NAMALWA (cell line): ENCODE data around the gene GRIA1.

ENCODE experiments used
- DNase-seq: peaks from one replicate; pipeline ENCODE4 v3.0.0-alpha.2; 2015; ENCODE audit warnings: low spot score

GRIA1 gene

DNA sequence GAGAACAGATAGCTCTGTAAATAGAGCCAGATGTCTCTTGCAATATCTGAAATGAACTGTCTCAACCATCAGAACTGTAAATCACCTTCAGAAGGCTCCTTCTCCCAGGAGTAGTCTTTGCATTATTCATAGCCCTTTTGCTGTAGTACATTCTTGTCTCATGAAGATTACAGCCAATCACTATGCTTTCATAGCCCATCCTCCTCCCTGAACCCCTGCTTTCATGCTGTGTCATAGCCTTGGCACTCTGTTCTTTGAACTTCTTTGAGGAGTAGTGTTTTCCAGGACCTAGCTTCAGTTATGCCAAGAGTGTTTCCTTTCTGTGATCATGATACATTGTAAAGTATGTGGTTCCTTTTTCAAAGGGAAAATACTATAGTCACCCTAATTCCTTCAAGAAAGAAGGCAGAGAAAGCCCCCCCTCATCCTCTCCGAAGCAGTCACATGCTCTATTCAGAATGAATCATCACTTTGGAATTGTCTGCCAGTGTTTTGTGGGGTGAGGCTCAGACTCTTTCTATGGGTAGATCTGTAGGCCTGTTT lies 61.1 kb downstream of the GRIA1 start:
- DNase-seq = no peak

DNA sequence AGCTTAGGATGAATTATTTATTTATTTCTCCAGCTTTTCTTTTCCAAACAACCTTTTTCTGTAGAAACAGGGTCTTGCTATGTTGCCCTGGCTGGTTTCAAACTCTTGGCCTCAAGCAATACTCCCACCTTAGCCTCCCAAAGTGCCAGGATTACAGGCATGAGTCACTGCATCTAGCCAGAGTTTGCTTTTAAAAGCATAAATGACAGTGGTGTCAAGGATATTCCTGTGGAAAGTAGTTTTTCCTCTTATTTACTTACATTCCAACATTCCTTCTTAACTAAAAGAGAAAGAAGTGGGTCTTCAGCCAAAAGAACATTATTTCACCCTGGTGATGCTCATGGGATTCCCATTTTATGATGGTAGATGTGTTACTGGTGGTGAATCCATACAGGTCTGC lies 62.4 kb downstream of the GRIA1 start:
- DNase-seq = no peak

DNA sequence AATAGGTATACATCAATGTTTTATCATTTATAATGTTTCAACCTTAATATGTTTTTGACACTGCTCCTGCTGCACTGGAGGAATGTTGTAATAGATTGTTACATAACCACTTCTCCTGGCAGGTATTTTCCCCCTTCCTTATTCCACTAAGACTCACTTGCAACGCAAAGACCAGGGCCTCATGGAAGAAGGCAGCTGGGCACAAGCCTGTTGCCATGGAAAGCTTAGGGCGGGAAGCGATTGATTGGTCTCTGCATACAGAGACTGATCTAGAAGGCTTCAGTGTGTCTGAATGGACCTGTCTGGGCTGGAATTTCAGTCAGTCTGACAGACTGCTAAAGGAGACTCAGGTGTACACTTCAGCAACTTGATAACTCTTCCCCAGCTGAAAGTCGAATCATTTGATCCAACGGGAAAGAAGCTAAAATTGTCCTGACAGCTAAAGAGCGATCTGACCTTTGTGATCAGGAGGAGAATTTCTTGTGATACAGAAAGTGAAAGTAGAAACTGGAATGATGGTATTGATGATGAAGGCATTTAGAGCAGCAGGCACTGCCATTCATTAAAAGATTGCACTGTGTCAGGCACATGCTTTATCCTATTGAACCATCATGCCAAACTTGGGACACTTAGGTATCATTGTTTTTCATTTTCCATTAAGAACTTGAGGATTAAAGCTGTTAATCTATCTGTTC lies 65.1 kb downstream of the GRIA1 start:
- DNase-seq = no peak

DNA sequence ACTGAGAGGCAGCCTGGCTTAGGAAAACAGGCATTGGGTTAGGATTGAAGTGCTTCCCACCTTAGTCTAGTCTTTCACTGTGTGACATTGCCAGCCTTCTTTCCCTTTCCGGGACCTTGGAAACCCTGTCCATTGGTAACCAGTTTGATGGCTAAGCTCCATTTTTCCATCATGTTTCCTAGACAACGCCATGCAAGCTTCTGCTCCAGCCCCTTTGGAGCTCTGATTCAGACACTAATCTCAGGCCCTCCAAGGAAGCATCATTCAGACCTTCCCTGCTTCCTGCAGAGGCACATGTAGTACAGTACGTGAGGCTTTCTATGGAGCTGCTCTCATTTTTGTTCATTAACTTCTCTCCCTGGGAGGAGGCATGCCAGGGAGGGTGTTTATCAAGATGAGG lies 68.5 kb downstream of the GRIA1 start:
- DNase-seq = no peak

DNA sequence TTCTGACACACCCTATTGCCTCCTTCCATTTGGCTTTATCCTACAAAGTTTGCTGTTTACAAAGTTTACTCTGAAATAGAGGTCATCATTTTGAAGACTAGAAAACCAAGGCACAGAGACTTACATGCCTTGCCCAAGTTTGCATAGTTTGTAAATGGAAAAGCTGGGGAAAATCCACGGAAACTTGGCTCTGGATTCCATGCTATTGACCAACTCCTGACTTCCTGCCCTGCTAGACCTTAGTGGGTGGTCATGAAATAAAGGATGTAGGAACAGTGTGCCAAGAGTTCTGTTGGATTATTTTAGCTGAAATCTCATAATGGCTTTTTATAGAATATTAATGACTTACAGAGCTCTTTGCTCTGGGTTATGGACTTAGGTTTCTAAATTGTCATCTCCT lies 69.5 kb downstream of the GRIA1 start:
- DNase-seq = no peak

DNA sequence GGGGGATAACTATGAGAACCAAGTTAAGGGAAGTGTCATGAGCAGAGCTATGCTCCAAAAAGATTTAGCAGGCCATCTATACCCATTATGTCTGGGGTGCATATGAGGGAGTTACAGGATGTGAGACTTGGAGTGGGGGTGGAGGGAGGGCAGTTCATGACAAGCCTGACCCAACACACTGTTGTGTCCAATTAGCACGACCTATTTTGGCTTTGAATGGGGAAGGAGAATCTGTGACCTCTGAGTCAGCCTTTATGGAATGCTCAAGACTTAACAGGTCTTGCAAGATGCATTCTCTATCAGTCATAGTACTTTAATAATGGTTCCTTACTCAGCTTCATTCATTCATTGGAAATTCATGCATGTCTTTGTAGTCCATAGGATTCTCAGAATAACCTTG lies 71.7 kb downstream of the GRIA1 start:
- DNase-seq = no peak

DNA sequence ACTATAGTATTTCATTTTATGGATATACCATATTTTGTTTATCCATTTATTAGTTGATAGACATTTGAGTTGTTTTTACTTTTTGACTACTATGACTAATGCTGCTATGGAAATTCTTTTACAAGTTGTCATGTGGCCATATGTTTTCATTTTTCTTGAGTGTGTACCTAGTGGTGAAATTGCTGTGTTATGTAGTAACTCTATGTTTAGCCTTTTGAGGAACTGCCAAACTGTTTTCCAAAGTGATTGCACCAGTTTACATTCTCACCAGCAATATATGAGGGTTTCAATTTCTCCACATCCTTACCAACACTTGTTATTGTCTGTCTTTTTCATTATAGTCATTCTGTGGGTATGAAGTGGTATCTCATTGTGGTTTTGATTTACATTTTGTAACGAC lies 75.4 kb downstream of the GRIA1 start:
- no peak for DNase-seq

DNA sequence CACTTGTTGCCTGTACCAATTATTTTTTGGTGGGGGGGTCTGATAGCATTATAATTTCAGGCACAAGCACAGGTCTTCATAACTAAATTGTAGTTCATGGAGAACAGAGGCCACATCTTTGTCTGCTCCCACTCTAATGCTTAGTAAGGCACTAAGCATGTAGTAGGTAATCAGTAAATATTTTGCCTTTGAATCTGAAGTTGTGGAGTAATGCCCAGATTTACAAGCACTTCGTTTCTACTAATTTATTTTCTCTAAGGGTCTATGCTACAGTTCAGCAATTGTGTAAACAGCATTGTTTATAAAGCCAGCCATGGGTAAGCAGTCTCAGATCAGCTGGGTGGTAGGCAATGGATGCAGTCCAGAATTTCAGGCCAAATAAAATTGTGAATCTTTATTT lies 78.6 kb downstream of the GRIA1 start:
- no peak for DNase-seq

DNA sequence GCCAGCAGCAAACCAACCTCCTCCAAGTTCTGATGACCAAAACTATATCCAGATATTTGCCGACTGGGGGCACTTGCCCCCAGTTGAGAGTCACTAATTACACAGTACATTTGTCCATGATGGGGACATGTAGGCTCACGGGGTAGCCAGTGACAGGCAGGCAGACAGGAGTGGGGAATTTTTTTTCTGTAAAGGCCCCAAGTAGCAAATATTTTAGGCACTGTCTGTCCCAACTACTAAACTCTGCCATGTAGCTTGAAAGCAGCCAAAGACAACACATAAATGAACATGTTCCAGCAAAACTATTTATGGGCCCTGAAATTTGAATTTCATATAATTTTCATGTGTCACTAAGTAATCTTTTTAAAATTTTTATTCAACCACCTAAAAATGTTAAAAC lies 80.7 kb downstream of the GRIA1 start:
- no peak for DNase-seq

DNA sequence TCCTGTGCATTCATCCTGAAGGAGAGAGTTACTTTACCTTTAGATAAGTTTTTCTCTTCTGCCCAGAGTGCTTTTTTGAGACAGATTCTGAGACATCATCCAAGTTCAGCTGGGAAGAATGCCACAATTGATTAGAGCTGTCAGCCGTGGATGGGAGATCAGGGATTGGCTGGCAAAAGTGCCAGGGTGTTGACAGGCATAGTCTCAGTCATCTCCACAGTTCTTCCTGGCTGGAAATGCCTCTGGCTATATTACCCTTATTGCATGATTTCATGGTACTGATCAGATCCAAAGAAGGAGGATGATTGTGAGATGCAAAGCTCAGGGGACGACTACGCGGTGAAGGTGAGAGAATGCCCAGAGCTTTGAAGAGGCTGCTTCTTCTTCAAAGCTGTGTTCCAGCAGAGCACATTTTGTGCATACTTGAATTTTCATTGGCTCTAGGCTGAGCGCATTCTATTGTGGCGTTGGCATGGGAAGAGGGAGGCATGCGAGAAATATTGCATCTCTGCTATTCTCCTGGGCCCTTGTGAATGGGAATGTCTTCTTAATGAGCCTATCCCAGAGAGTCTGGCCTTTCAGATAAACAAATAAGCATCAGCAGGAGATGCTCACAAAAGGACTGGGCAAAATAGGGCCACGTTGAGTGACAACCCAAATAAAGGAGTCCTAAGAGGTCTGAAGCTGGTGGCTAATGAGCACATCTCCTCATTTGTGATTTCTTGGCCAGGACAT lies 82.1 kb downstream of the GRIA1 start:
- DNase-seq = no peak

DNA sequence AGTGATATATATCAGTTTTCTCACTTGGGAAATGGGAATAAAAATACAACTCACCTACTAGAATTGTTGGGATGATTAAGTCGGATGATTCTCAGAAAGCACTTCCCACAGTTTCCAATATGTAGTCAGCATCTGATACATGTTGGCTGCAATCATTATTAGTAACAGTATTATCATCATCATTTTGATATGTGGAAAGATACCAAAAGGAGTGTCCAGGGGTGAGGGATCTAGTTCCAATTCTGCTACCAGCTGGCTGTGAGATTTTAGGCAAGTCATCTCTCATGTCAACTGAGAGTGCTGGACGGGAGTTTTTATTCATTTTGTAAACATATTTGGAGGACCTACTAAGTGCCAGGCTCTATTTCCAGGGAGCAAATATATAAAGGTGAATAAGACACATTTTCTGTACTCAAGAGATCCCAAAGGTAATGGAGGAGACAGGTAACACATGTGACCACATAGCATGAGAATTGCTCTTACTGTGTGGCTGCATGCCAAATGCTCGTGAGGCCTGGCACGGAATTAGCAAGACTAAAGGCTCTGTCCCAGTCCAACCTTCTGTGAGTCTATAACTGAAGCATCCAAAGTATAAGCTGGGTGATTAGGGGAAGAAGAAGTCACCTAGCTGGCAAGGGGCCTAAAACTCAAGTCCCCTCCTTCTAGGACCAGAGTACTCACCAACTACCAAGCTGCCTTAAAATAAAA lies 83.0 kb downstream of the GRIA1 start:
- DNase-seq = no peak

DNA sequence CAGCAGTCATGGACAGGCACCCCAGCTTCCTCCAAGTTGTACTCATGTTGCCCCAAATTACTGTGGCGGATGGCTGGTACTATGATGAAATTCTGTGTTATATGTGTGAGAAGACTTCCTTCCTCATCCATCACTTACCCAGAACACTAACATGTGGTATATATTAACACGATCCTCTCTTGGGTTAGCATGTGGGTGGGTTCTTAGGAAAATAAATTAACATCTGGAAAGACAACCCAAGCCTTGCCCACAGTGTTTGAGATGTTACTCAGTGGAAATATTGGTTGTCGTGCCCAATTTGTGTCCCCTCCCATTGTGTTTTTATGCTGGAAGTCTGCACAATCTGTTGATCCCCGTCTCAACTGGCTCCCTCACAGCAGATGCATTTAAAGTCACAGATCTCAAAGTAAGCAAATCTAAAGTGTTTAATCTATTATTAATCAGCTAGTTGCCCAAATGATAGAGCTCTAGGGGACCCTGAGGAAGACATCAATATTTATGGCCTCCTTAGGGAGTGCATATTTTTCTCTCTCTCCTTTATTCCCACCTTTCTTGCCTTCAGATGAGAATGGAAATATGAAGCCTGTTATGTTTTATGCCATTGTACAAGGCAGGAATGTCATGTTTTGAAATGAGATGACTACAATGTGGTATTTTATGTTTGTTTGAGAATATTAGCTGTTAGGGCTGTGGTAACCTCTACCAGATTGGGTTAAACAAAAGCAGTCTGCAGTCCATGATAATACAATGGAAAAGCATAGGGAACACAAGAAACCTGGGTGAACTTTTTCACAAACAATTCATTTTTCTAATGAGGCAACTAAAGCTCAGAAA lies 93.9 kb downstream of the GRIA1 start:
- DNase-seq = no peak

DNA sequence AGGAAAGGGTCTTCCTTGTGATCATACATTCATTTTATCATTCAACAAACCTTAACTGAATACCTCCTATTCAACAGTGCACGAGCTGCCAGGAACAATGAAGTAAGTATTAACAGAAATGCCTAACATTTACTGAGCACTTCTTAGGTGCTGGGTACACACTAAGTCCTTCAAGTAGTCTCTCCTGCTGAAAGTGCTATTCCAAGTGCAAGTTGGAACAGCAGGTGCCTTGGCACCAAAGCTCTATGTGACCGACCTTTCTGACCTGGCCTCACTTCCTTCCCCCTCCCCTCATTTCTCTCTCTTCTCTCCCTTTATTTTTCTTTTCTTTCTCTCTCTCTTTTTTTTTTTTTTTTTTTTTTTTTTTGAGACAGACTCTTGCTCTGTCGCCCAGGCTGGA lies 94.5 kb downstream of the GRIA1 start:
- no peak for DNase-seq

DNA sequence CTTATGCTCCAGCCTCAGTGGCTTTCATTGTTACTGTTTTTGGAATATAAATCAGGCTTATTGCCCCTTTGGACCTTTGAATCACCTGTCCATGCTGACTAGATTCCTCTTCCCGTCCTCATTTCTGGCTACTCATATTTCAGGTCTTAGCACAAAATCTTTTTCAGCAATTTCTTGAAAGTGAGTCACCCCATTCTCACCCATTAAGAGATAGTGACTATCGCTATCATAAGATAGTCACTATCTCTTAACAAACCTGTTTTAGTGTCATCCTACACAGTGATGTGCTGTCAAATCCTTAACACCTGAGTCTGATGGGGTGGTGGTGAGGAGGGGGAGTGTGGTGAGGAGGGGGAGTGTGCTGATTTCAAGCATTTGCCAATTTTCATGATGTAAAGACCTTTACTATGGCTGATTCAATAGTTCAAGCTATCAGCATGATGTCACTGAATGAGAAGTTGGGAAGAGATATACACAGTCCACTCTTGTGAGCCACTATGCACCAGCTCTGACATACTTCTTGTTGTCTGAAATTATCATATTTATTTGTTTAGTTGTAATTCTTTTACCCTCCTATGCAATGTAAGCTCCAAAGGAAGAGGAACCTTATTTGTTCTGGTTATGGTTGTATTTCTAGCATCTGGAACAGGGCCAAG lies 95.3 kb downstream of the GRIA1 start:
- no peak for DNase-seq

DNA sequence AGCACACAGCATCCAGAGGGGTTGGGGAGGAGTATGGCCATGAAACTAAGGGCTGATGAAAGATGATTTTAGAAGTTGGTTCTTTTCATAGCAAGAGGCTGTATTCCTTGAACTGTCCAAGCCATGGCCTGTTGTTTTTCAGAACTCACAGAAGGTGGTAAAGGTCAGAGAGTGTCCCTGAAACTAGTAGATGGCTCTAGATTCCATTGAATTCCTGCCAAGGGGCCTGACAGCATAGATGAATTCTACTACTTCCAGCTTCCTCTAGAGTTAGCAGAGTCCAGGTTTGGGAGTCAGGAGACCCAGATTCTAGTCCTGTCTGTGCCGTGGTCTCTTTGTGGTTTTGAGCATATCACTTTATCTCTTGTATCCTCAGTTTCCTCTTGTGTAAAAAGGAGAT lies 101.6 kb downstream of the GRIA1 start:
- DNase-seq = no peak

DNA sequence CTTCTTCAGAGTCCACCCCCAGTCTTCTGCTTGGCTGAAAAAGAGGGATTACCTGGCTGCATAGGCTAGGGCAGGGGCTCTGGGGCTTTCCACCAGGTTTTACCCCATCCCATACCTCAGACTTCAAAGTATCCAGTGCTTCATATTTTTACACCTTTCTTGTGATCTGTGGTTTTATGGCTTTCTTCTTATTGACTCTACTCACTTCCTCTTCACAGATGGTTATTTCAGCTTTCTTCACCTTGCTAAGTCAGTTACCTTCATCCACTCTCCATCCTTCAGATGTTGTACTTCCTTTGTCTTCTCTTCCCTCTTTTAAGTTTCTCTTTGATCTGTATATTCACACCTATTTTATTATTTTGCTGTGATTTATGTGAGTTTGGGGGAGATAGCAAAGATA lies 104.3 kb downstream of the GRIA1 start:
- DNase-seq = no peak

DNA sequence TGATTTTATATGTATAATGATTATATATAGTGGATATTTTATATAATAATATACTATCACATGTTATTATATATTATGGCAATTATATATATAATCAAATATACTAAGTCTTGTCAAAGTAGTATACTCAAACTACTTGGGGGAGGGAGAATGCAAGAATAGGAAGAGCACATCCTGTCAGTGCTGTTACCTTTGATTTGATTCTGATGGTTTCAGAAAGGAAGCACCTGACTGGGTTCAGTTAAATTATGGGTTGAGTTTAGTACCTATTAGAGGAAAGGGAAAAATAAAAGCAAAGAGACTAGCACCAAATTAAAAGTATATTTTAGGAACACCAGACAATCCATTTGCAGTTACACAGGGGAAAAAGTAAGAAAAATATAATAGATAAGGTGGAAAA lies 107.6 kb downstream of the GRIA1 start:
- no peak for DNase-seq

DNA sequence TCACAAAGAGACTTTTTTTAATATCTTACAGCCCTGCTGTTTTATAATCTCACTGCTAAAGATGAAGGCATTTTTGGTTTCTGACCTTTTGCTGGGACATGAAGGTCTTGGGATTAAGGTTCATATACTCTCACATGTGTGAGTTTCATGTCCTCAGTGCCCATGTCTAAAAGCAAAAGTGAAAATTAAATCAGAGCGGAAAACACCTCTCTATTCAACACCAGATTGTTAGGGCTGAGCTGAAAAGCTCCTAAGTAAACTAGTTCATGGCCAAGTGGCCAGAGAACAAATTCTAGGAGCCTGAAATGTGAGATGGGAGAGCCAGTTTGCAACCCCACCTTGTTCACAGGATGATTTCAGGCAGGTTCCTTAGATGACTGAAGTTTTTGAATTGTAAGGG lies 110.9 kb downstream of the GRIA1 start:
- no peak for DNase-seq

DNA sequence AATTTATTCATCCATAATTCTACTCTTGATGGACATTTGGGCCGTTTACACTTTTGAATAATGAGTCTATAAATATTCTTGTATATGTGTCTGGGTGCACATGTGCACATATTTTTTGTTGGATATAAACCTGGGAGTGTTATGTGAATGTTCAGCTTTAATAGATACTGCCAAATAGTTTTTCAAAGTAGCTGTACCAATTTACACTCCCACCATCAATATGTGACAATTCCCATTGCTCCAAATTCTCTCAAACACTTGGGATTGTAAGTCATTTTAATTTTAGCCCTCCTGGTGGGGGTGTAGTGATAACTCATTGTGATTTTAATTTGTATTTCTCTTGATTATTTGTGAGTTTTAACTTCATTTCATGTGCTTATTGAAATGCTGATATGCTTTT lies 114.9 kb downstream of the GRIA1 start:
- DNase-seq = no peak

DNA sequence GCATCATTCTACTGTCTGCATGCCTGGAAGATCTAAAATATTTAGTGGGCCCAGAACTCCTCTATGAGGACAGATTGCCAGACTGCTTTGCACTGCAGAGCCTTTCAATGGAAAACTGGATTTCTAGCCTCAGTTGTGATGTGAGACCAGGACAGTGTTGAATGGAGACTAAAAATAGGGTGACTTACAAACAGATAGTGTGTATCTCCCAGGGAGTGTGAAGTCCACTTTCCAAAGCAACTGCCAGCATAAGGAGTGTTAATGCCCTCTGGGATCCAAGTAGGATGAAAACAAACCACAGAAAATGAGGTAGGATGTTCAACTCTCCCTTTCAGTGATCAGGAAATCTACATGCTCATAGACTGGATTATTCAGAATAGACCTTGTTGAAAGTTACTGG lies 119.5 kb downstream of the GRIA1 start:
- no peak for DNase-seq

DNA sequence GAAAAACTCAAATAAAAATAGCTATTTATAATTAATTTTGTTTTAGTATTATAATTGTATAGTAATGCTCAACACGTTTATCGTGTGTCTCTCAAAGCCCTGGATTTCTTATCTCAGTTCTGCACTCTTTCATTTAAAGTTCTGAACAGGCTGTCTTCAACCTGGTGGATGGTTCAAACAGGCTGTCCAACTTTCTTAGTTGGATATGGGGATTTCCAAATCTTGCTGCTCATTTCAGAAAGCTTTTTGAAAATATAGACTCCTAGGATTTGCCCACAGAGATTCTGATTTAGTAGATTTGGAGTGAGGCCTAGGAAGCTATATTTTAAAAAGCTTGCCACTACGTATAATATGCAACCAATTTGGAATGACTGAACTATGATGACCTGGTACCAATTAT lies 120.3 kb downstream of the GRIA1 start:
- no peak for DNase-seq

DNA sequence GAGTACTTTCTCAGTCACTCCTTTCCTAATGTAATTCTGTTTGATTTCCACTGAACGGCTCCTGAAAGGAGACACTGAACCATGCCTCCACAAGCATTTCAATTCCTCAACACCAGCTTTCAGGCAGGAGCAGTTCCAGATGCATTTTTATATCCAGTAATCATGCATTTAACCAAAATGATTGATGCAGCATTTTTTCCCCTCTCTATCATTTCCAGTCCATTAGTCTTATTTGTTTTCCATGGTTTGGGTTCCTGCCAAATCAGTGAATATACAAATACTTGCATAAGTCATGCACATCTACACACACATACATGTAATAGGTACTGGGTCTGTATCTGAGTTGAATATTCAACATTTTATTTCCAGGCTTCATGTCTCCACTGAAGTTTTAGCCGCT lies 122.7 kb downstream of the GRIA1 start:
- DNase-seq = no peak
